Glomerular endothelial cell (primary cell): ENCODE data around the gene CREB3L1. TPM values are rescaled to one million over a fixed set of nuclear protein-coding genes. Genes with fewer than 3 reads are reported as not detected.

Experiments used
- DNase-seq: peaks from one replicate; pipeline ENCODE4 v3.0.0-alpha.2; 2011; ENCODE audit warnings: low read depth, low spot score; ENCODE audit errors: extremely low read depth
- total RNA-seq: library from RNA; depleted of rRNA; stranded (reverse); fragments of >200 nt; gene quantifications from 2 replicates; pipeline ENCODE4 v1.2.3, GENCODE V29; 2015

The CREB3L1 gene
- total RNA-seq, 1 donor from 2014 or later, result 23.4 TPM

DNA sequence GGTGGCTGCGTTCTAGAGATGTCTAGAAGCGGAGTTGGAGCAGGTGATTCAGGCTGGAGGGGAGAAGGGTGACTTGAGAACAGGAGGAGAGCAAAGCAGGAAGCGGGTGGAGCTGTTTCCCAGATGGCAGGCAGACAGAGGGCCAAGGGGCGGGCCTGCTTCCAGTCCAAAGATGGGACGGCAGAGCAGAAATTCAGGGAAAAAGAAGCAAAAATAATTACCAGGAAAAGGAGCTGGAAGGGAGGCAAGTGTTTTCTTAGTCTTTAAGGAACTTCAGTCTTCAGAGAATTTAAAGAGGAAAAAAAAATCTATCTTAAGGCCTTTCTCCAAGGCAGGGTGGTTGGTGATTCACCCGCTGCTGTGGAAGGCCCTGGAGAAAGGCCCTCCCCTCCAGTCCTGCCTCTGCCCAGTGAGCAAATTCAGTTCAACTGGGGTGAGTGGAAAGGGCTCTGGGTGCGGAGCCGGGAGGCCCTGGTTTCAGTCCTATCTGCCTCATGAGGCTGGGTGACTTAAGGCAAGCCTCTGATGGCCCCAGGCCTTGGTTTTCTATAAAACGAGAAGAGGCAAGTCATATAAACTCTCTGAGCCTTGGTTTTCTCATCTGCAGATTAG, 4.5 kb upstream of the CREB3L1 start:
- no peak for DNase-seq

DNA sequence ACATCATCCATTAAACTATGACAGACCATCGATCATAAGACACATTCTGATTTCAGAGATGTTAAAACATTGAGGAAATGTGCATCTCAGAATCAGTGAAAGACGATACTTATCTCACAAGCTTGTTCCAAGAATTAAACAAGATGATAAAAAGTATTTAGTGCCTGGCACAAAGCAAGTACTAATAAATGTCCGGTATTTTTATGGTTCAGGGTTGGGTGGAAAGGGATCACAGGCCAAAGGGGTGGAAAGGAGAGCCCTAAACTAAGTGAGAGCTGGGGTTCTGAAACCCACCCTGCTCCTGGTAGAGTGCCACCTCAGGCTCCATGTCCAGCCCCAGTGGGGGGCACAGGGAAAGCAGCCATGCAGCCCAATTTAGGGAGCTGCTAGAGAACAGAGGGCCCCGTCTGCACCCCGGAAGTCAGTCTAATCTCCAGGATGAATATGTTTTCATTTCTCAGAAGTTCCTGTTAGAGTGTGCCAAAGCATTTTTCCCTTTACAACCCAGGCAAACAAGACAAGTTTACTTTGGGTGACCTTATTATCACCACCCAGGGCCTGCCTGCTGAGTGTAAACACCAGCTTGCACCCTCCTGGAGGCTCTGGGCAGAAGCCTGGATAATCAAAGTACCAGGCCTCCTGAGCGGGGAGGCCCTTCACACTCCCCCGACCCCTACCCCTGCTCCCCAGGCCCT, 3.8 kb upstream of the CREB3L1 start:
- no peak for DNase-seq

DNA sequence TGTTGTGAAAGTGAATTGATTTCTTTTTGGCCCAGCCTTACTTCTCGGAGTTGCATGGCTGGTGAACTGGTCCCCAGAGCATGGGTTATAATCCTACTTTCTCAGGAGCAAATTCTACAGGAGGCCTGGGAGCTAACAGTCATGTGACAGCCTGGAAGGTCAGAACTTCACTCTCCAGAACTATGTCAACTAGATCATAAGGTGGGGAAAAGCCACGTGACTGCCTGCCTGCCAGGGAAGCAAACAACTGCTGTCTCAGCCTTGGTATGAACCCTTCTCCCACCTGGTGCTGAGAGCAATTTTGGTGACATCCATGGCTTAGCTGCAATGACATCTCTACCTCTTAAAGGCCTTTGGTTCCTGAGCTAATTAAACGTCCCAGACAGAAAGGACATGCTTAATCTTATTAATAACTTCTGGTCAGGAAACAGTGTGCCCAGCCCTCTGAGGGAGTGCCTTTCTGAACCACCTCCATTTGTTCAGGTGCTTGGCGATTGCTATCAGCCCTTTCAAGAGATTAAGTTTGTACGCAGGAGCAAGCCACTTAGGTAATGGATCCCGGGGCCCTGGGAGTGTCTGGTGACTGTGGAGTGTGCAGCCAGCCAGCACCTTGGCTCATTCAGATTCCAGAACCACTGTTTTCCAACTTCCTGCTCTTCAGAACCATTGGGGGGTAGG, 1.4 kb upstream of the CREB3L1 start:
- DNase-seq, result no peak

DNA sequence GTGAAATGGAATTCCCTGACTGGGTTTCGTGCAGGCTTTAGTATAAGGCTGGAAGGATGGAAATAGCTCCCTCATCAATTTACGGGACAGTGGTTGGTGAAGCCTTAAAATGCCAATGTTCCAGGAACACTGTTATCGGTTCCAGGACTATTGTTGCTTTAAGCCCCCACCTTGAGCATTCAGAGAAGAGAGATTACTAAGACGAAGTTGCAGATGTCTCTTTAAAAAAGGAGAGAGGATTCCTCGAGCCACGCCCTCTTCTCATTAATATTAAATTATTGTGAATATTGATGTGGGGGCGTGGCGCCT, 195 bp upstream of the CREB3L1 start:
- no peak for DNase-seq

DNA sequence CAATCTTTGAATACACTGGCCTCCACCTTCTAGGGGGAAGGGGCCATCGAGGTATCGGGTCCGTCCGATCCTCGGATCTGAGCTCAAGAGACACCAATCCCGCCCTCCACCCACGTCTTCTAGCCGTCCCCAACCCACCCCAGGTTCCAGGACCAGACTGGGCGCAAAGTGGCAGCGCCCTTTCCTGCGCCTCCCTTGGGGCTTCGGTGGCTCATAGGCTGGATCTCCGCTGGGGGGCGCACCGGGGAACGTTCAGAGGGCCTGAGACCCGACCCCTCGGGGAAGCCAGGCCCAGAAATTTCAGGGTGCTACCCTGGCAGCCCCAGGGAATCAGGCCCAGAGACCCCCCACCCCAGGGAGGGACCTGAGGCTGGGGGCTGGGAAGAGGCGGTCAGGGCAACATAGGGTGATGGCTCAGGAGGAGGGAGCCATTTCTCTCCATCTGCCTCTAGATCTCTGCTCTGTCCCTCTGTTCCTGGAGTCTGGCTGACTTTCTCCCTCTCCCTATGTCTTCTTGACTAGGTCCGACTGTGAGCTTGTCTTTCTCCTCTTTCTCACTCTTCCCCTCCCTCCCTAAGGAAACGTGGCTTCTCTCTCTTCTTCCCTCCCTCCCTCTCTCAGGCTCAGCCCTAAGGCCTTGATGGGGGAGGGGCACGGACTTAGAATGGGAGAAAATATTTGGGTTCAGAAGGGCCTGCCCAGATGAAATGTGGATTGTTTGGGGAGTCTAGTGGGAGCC, 1.1 kb downstream of the CREB3L1 start:
- no peak for DNase-seq

DNA sequence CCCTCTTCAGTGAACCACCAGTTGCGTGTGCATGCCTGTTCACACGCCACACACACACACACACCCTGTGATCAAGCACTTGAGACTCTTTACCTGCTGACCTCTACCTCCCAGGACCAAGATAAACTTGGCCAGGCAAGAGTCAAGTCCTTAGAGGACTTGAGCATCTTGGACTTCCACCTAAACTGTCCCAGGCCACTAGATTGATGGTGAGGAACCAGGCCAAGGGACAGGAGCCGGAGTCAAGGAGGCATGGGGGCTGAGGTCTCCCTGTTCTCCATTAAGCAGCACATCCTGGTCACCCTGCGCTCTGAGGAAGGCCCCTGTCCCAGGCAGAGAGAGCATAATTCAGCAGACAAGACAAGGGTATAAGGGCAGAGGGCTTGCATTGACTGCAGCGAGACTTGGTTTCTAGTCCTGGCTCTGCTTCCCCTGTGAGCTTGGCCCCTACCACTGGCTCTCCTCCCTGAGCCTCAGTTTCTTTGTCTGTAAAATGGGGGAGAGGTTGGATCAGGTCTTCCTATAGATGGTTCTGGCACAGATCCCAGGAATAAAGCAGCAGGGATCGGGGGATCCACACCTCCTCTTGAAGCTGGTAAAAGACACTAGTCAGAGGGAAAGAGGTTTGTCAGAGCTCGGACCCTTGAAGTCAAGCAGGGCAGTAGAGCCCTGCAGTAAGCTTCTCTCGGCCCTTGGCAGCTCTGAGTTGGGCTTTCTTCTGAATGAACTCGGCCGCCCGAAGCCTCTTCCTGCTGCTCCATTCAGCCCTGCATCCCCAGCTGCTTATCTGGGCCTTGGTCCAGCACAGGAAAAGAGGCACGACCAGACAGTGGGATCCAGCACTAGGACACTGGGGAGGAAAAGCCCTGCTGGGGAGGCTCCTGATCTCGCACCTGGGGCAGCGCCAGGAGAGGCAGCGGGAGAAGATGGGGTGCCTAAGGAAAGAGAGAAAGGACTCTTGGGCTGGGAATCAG, 2.0 kb downstream of the CREB3L1 start:
- no peak for DNase-seq

DNA sequence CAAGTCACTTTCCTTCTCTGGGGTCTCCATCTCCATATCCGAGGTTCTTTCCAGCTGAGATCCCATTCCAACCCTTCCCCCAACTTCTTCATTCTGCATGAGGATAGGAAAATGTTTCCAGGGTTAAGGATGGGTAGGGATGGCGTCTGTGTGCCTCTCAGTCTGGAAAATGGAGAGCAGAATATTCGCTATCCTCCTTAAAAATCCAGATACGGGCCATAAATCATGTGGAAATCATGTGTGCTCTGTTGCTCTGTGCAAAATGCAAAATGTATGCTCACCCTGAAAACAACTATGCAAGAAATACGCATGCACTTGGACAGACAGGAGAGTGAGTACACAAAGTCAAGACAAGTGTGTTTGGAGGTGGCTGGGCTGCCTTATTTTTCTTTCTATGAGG, 3.2 kb downstream of the CREB3L1 start:
- no peak for DNase-seq

DNA sequence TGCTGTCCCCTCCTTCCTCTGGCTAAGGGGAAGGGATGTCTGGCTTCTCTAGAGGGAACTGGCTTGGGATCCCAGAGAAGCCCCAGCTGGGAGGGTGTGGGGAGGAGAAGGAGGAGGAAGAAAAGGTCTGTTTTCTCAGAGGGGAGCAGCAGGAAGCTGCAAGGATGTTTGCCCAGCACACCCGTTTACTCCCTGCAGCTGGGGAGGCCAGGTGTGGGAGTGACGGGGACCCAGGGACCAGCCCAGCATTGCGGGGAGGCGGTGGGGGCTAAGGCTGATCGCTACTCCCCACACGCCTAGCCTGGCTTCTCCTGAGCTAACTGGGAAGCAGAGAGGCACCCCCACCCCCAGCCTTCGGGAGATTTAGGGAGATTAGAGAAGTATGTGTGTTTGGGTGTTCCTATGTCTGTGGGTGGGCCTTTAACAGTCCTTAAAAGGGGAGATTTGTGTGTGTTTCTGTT, 3.9 kb downstream of the CREB3L1 start:
- no peak for DNase-seq

DNA sequence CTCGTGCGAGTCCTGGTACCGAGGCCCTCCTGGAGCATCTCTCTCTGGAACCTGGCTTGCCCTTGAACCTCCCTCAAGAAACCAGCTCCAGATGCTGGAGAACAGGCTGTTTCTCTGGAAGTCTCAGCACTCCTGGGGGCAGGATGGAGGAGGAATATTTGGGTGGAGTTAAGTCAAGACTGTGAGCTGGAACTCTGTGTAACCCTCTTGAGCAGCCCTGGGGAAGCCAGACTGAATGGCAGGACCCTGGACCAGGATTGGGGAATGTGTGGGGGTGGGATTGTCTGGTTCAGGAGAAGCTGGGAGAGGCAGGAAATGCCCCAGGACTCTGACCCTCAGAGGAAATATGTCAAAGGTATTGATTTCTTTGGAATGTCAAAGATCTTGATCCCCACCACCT, 7.7 kb downstream of the CREB3L1 start:
- DNase-seq, result no peak

DNA sequence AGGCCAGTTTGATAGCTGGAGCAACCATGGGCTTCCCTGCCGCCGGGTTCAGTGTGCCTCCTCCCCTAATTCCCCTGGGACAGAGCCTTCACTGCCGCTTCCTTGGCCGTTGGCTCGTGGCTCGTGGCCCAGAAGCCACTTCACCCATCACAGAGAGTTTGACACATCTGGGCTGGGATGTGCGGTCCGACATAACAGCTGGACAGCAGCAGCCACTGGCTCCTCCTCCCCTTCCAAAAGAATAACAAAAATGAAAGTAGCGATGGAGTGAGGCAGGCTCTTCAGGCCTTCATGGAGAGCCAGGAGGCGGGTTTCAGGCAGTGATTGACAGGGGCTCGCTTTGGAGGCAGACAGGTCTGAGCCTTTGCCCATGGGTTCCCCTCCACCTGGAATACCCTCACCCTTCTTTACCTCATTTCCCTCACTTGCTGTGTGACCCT, 8.2 kb downstream of the CREB3L1 start:
- DNase-seq, result no peak

DNA sequence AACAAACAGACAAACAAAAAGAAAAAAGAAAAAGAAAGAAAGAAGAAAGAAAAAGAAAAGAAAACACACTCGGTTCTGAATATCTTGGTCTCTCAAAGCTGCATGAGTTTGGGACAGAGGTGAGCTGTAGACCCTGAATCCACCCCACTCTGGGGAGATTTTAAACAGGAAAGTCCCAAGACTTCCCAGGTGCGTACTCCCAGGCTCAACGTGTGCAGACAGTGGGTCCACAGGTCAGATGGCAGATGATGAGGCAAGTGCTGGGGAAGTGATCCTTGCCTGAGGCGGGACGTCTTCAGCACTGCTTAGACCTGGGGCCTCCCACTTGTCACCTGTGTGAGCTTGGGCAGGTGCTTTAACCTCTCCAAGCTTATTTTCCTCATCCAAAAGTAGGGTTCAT, 9.3 kb downstream of the CREB3L1 start:
- no peak for DNase-seq

DNA sequence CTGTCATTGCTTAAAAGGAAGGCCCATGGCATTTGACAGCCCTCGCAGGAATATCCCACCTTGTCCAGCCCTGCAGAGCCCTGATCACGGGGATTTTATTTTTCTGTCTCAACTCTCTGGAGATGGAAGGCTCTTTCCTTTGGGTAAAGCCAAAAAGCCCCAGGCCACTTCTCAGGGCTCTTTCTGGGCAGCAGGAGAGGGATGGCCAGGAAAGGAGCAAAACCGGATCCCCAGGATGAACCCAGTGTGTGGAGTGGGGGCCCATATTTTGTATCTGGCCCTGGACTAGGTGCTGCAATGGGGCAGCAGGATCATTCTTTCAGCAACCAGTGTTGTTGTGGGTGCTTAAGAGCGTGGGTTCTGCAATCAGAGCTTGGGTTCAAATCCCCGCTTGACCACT, 11.0 kb downstream of the CREB3L1 start:
- DNase-seq, result no peak

DNA sequence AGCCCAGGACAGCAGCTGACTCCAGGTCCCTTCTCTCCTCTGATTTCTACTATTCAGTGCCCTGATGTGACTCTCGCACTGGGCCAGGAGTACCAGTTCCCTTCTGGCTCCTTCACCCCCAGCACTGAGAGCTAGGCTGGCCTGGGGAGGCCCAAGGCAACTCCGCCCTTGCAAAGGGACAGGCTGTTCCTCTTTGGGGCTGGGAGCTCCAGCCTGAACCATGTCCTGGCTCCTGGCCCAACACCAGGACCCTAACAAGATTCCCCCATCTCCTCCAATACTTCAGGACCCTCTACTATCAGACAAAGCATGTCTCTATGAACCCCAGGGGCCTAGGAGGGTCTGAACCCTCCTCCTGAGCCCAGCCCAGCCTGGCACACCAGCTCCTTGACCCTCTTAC, 12.5 kb downstream of the CREB3L1 start:
- no peak for DNase-seq

DNA sequence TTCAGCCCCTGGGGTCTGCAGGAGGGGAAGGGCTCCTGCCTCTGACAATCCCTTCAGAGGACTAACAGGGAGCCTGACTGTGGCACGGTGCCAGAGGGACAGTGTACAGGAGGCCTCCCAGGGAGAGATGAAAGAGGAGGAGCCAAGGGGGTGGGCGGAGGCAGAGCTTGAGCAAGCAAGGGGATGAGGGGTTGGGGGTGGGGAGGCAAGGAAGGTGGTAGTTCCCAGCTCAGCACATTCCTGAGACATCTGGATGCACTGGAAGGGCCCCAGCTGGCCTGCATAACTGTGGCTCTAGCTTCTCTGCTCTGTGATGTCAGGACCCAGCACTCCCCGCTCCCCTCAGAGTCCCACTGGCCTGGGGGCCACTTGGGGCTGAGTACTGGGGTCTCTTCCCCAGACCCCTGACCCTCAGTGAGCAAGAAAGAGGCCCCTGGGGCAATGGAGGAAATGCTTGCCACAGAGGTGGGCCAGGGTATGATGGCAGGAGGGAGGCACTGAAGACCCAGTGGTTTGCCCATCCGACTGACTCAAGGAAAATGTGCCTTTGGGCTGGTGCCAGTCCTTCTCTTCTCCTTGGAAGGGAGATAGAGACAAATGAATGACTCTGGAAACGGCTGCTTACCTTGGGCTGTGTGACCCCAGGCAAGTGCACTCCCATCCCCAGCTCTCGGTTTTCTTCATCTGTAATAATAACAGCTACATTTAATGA, 13.3 kb downstream of the CREB3L1 start:
- no peak for DNase-seq

DNA sequence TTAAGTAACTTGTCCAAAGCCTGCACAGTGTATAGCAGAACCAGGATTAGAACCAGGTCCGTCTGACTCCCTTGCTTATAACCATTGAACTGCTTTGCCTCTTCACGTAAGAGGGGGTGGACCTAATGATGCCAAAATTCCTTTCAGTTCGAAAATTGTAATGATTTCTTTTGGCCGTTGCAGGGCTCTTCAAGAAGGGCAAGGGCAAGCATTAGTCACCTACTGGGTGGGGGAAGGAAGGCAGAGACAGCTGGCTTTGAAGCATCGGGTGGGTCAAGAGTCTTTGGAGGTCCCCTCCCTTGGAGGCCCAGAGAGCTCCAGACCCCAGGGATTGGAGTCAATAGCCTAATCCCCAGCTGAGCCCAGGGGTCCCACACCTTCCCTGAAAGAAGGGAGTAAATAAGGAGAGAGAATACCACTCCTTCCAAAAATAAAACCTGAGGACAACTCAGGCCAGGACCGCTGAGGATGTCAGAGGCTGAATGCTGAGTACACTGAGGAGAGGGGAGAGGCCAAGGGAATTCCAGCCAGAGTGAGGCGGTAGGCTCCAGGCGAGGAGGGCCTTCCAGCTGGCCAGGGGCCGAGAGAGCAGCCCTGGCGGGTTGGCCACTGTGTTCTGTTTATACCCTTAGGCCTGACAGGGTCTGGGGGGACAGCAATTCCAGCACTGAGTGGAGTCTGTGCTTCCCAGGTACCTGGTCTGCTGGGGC, 14.1 kb downstream of the CREB3L1 start:
- no peak for DNase-seq

DNA sequence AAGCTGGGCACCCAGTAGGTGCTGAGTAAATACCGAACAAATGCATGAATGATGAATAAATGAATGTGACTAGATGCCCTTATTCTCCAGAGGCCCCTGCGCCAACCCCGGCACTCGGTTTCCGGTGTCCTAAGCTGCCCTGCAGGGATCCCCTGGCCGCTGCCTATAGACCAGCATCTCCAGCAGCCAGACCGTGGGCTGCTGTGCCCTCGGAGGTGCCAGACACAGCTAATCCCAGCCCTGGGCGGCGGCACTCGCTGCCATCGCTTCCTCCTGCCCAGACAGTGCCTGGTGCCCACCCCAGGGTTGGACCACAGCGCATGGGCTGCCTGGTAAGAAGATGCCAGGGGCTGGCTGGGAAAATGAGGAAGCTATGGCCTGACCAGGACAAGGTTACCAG, 15.6 kb downstream of the CREB3L1 start:
- DNase-seq, result no peak

DNA sequence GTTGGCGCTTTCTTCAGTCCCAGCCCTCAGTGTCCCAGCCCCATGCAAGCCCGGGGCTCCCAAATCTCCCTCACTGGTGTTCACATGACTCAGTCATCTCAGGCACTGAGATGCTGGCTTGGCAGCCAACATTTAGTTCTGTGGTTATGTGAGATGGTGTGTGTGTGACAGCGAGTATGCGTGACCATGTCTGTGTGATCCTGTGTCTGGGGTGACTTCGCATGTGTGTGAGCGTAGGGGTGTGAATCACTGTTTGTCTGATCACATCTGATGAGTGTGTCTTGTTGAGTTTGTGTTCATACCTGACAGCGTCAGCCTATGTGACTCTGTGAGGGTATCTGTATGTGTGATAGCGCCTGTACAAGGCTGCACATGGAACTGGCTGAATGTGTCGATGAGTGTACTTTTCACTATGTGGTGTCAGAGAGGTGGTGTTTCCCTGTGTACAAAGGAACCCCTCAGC, 16.2 kb downstream of the CREB3L1 start:
- no peak for DNase-seq

DNA sequence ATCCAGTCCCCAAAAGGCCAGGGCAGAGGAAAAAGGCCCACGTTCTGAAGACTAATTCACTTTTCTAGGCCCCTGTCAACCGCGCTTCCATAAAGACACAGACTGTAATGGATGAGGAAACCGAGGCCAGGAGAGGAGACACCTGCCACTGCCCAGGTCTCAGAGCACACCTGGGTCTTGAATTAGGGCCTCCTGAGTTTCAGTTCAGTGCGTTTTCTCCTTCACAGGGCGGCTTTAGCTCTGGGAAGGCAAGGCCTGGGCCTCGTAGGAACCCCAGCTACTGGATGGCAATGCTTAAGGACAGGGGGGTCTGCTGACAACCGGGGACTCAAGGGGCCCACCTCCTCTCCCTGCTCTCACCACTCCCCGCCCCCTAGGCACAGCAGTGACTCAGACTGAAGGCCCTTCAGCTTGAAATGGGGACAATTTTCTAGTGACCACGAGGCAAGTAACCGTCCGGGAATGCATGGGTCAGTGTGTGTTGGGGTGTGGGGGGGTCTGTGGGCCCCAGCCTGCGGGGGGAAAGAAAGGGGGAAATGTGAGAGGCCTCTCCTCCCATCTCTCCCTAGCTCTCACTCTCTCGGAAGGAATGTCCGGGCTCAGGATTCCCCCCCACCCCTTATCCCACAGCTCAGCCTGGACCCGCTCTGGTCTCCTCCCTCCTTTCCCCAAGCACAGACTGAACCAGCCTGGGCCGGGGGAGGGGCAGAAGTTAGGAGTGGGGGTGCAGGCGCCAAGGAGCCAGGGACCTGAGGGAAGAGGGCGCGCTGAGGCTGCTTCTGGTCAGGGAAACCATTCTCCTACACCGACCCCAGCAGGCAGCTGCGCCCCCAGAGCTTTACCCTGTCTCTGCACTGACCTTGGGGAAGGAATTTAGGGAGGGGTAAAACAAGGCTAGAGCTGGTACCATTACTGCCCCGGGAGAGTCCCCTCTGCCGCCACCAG, 17.2 kb downstream of the CREB3L1 start:
- DNase-seq, result no peak
